CD14-positive monocyte (primary cell): ENCODE measurements around the gene CAP2. TPM values are rescaled to one million over a fixed set of nuclear protein-coding genes. Genes with fewer than 3 reads are reported as not detected.

Experiments used
- DNase-seq, 3 donors: peaks; one replicate each; pipeline ENCODE4 v3.0.0-alpha.2; 2011 to 2022
- H2AFZ ChIP-seq: 2 replicates; pipeline ENCODE4 v1.6.0; 2012; ENCODE audit warnings: mild to moderate bottlenecking, low read depth, low read length, inconsistent platforms; ENCODE audit not compliant: insufficient read depth, poor library complexity, severe bottlenecking
- H3K27ac ChIP-seq, 2 donors: 1 replicate in 1 of 2; 2 replicates in 1 of 2; pipeline ENCODE4 v1.5.1; 2012 to 2013; ENCODE audit warnings: low read length in 2 of 2, control low read depth in 1 of 2, inconsistent platforms in 1 of 2, low read depth in 1 of 2, mild to moderate bottlenecking in 1 of 2
- H3K27me3 ChIP-seq, 2 donors: one replicate each; pipeline versions ENCODE4 v1.6.0 to v1.6.1; 2011 to 2013; ENCODE audit warnings: low read length in 2 of 2; ENCODE audit not compliant: control insufficient read depth in 2 of 2, insufficient read depth in 2 of 2
- H3K36me3 ChIP-seq, 2 donors: replicated peaks in 1 of 2; 1 replicate in 1 of 2; 2 replicates in 1 of 2; pipeline versions ENCODE4 v1.5.1 to v1.6.1; 2012 to 2013; ENCODE audit warnings: low read length in 2 of 2, control low read depth in 1 of 2, inconsistent platforms in 1 of 2, mild to moderate bottlenecking in 1 of 2; ENCODE audit not compliant: insufficient read depth in 2 of 2, control insufficient read depth in 1 of 2
- H3K4me1 ChIP-seq, 2 donors: 1 replicate in 1 of 2; 2 replicates in 1 of 2; pipeline versions ENCODE4 v1.5.1 to v1.6.1; 2012 to 2013; ENCODE audit warnings: low read length in 2 of 2, control low read depth in 1 of 2, inconsistent platforms in 1 of 2, mild to moderate bottlenecking in 1 of 2, moderate library complexity in 1 of 2; ENCODE audit not compliant: insufficient read depth in 2 of 2, control insufficient read depth in 1 of 2
- H3K4me2 ChIP-seq: replicated peaks from 2 replicates; pipeline ENCODE3; 2012; ENCODE audit warnings: low read length, moderate library complexity, mild to moderate bottlenecking; ENCODE audit not compliant: poor library complexity, severe bottlenecking; ENCODE audit errors: extremely low read depth
- H3K4me3 ChIP-seq, 3 experiments: fragments of 200-600 bp in 1 of 3; sonication (generic) in 1 of 3; replicated peaks in 1 of 3; 1 replicate in 2 of 3; 2 replicates in 1 of 3; pipeline ENCODE4 v1.5.1; 2011 to 2013; ENCODE audit warnings: low read length in 3 of 3, mild to moderate bottlenecking in 3 of 3, control low read depth in 2 of 3, low read depth in 2 of 3, inconsistent platforms in 1 of 3, moderate library complexity in 1 of 3
- H3K79me2 ChIP-seq: 2 replicates; pipeline ENCODE4 v1.6.0; 2012; ENCODE audit warnings: mild to moderate bottlenecking, control low read depth, inconsistent platforms, low read length, moderate library complexity; ENCODE audit not compliant: insufficient read depth
- H3K9ac ChIP-seq: 2 replicates; pipeline ENCODE4 v1.6.0; 2017; ENCODE audit warnings: low read length, mild to moderate bottlenecking; ENCODE audit not compliant: insufficient read depth, poor library complexity, severe bottlenecking
- H3K9me3 ChIP-seq, 2 donors: replicated peaks in 1 of 2; 1 replicate in 1 of 2; 2 replicates in 1 of 2; pipeline versions ENCODE4 v1.5.1 to v1.6.1; 2012 to 2013; ENCODE audit warnings: low read length in 2 of 2, control low read depth in 1 of 2; ENCODE audit not compliant: control insufficient read depth in 1 of 2, insufficient read depth in 1 of 2
- H4K20me1 ChIP-seq: 2 replicates; pipeline ENCODE4 v1.6.0; 2012; ENCODE audit warnings: mild to moderate bottlenecking, low read length, control low read depth, moderate library complexity; ENCODE audit not compliant: insufficient read depth
- H3K27ac Mint-ChIP-seq, 7 donors: one replicate each; pipeline ENCODE4 v1.8.0; 2020; ENCODE audit warnings: mild to moderate bottlenecking in 7 of 7, mixed read lengths in 7 of 7, moderate library complexity in 6 of 7, inconsistent platforms in 2 of 7
- H3K27me3 Mint-ChIP-seq, 3 donors: one replicate each; pipeline ENCODE4 v1.8.0; 2021 to 2022; ENCODE audit warnings: low read depth in 3 of 3, mild to moderate bottlenecking in 3 of 3, mixed read lengths in 3 of 3, moderate library complexity in 3 of 3, inconsistent platforms in 1 of 3
- H3K36me3 Mint-ChIP-seq, 2 donors: one replicate each; pipeline ENCODE4 v1.8.0; 2020; ENCODE audit warnings: mixed read lengths in 2 of 2, inconsistent platforms in 1 of 2, mild to moderate bottlenecking in 1 of 2
- H3K4me1 Mint-ChIP-seq: one replicate; pipeline ENCODE4 v1.8.0; 2020; ENCODE audit warnings: mild to moderate bottlenecking, mixed read lengths
- H3K4me3 Mint-ChIP-seq, 2 donors: one replicate each; pipeline ENCODE4 v1.8.0; 2020; ENCODE audit warnings: mild to moderate bottlenecking in 2 of 2, mixed read lengths in 2 of 2, moderate library complexity in 1 of 2
- H3K9me3 Mint-ChIP-seq, 7 donors: one replicate each; pipeline ENCODE4 v1.8.0; 2020 to 2022; ENCODE audit warnings: mixed read lengths in 7 of 7, mild to moderate bottlenecking in 6 of 7, moderate library complexity in 6 of 7, inconsistent platforms in 2 of 7
- CTCF ChIP-seq: fragments of 200-600 bp; IDR thresholded peaks from one replicate; pipeline ENCODE4 v1.8.0; 2022; ENCODE audit warnings: antibody characterized with exemption, mild to moderate bottlenecking
- WGBS: methylation state at CpG from one replicate; pipeline ENCODE4 v1.1.5; 2013; ENCODE audit warnings: missing lambda C conversion rate; ENCODE audit not compliant: insufficient coverage; 5-methylcytosine and 5-hydroxymethylcytosine counted together
- intact Hi-C, 2 donors: fragments of 100-400 bp; cut with micrococcal nuclease; formaldehyde crosslinking; loops; one replicate each; pipeline versions ENCODE4 v1.15.0 to v1.15.1; 2023
- polyA plus RNA-seq, 3 donors: library from polyadenylated mRNA; depleted of rRNA in 1 of 3; unstranded in 2 of 3; stranded (reverse) in 1 of 3; fragments of 300-500 nt in 2 of 3; fragments of >200 nt in 1 of 3; fragmentation: Illumina TruSeq in 2 of 3; gene quantifications; 1 replicate in 2 of 3; 2 replicates in 1 of 3; pipeline ENCODE4 v1.2.3, GENCODE V29; 2012 to 2021

CAP2 gene
- polyA plus RNA-seq, 3 donors, result not detected

- H3K9me3 ChIP-seq, result no peaks in the 10 kb centered on the region
- no peak overlapping the region for H3K4me3 ChIP-seq
- no peak for TF ChIP-seq CTCF
- WGBS, result 100% methylated on average over 2 of the region's 7 CpGs
- no peaks in the 10 kb centered on the region for H4K20me1 ChIP-seq
- no peaks in the 10 kb centered on the region for H3K9me3 Mint-ChIP-seq
- H3K9ac ChIP-seq, result no peak overlapping the region
- H3K4me2 ChIP-seq, result no peak overlapping the region
- H3K27ac Mint-ChIP-seq, result no peak overlapping the region
- H3K27me3 Mint-ChIP-seq, result peaks cover 0 to 7% (median 0%) of the 10 kb centered on the region in 3 donors
- H3K4me3 Mint-ChIP-seq, result no peak overlapping the region
- no peaks in the 10 kb centered on the region for H3K79me2 ChIP-seq
- H3K27me3 ChIP-seq, result no peaks in the 10 kb centered on the region
- H3K27ac ChIP-seq, result no peak overlapping the region
- no peaks in the 10 kb centered on the region for H3K4me1 Mint-ChIP-seq
- DNase-seq, result no peak
- H3K36me3 Mint-ChIP-seq, result no peaks in the 10 kb centered on the region
- intact Hi-C loops, result no loop called here
- H3K36me3 ChIP-seq, result no peaks in the 10 kb centered on the region
- H2AFZ ChIP-seq, result no peak overlapping the region
- H3K4me1 ChIP-seq, result no peaks in the 10 kb centered on the region
Measured at GRCh38 chr6:17503051-17503450, 109.7 kb downstream of the CAP2 start.

GRCh38 chr6:17504005-17504404 lies 110.6 kb downstream of the CAP2 start:
- no peaks in the 10 kb centered on the region for H3K9me3 Mint-ChIP-seq
- Histone ChIP-seq H2AFZ (no peak overlapping the region), H4K20me1 (no peaks in the 10 kb centered on the region), H3K9me3 (no peaks in the 10 kb centered on the region), H3K4me1 (no peaks in the 10 kb centered on the region), H3K36me3 (no peaks in the 10 kb centered on the region), H3K4me2 (no peak overlapping the region), H3K27ac (no peak overlapping the region), H3K27me3 (no peaks in the 10 kb centered on the region), H3K9ac (no peak overlapping the region), H3K79me2 (no peaks in the 10 kb centered on the region), H3K4me3 (no peak overlapping the region)
- H3K27me3 Mint-ChIP-seq, result peaks cover 0 to 7% (median 0%) of the 10 kb centered on the region in 3 donors
- no CpG with 5 or more reads among the region's 1 CpG for WGBS
- H3K4me1 Mint-ChIP-seq, result no peaks in the 10 kb centered on the region
- no peak for DNase-seq
- intact Hi-C loops, result no loop called here
- H3K4me3 Mint-ChIP-seq, result no peak overlapping the region
- H3K36me3 Mint-ChIP-seq, result no peaks in the 10 kb centered on the region
- no peak for TF ChIP-seq CTCF
- no peak overlapping the region for H3K27ac Mint-ChIP-seq
